ENCODE measurements around the gene IL10RA.

Gene IL10RA

DNA sequence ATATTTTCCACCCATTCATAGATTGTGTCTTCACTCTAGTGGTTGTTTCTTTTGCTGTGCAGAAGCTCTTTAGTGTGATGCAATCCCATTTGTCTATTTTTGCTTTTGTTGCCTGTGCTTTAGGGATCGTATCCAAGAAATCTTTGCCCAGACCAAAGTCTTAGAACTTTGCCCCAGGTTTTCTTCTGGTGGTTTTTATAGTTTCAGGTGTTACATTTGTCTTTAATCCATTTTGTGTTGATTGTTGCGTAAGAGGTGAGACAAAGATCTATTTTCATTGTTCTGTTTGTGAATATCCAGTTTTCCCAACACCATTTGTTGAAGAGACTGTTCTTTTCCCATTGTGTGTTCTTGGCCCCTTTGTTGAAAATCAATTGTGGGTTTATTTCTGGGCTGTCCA lies 6.4 kb downstream of the IL10RA start:
- DNase-seq (ENCODE audit: low spot score), result no peak

GRCh38 chr11:117993988-117994745 lies 8.0 kb downstream of the IL10RA start:
- DNase-seq (ENCODE audit: low spot score), result no peak

DNA sequence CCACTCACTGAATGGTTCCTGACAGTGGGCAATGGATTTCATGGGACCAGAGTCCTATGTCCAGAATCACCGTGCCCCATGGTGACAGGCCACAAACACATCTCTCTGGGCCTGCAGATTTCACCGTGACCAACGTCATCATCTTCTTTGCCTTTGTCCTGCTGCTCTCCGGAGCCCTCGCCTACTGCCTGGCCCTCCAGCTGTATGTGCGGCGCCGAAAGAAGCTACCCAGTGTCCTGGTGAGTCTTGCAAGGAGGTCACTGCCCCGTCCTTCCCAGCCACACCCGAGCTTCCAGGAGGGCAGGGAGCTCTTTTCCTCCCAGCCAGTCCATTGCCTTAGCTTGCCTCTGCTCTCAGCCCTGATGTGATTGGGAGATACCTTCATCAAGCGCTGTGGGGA lies 9.3 kb downstream of the IL10RA start:
- DNase-seq (ENCODE audit: low spot score), result no peak

- no peak for DNase-seq (ENCODE audit: low spot score)
Measured at GRCh38 chr11:117996058-117996457, 9.9 kb downstream of the IL10RA start.

DNA sequence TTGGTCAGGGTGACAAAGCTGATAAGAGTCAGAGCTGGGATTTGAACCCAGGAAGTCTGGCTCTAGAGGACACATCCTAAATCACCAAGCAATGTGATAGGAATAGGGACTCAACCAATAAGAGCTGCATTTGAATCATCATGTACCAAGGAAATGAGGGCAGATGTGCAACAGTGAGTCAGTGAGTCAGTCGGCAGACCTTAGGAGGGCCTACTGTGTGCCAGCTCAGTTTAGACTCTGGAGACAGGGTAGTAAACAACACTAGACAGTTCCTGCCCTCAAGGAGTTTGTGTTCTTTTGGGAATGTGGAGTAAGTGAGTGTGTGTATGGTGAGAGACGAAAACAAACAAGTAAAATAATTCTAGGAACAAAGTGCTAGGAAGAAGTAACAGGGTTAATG lies 11.2 kb downstream of the IL10RA start:
- DNase-seq (ENCODE audit: low spot score), result no peak

DNA sequence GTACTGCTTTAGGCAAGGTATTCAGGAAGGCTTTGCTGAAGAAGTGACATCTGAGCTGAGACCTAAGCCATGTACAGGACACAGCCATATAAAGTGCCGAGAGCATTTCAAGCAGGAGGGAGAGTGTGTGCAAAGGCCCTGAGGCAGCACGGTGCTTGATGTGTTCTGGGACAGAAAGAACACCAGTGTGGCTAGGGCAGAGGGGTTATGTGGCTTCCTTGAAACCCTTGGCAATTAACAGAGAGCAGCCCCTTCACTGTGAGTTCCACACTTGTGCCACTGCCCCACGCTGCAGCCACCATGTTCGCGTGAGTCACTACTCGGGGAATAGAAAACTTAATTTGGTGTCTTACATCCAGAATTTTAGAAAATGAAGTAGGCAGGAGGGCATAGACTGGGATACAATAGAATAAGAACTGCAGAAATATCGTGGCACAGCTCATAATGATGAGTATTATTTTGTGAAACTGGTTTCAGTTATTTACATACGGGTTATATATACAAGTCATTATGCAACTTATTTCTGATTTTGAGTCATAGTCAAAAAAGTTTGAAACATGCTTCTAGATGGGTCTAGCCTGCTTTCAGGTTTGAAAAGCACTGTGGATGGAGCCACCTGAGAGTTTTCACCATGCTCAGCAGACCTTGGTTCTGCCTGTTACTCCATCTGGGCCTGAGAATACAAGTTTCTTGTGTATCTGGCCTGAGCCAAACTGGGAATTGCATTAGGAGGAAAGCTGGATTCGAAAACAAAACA lies 11.8 kb downstream of the IL10RA start:
- no peak for DNase-seq (ENCODE audit: low spot score)

- DNase-seq (ENCODE audit: low spot score), result no peak
Measured at GRCh38 chr11:117998664-117999353, 12.6 kb downstream of the IL10RA start.

- DNase-seq (ENCODE audit: low spot score), result no peak
Measured at GRCh38 chr11:117999354-117999993, 13.3 kb downstream of the IL10RA start.

- DNase-seq (ENCODE audit: low spot score), result no peak
Measured at GRCh38 chr11:118000067-118000849, 14.1 kb downstream of the IL10RA start.

DNA sequence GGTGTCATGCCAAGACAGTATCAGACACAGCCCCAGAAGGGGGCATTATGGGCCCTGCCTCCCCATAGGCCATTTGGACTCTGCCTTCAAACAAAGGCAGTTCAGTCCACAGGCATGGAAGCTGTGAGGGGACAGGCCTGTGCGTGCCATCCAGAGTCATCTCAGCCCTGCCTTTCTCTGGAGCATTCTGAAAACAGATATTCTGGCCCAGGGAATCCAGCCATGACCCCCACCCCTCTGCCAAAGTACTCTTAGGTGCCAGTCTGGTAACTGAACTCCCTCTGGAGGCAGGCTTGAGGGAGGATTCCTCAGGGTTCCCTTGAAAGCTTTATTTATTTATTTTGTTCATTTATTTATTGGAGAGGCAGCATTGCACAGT lies 14.6 kb downstream of the IL10RA start:
- no peak for DNase-seq (ENCODE audit: low spot score)

DNA sequence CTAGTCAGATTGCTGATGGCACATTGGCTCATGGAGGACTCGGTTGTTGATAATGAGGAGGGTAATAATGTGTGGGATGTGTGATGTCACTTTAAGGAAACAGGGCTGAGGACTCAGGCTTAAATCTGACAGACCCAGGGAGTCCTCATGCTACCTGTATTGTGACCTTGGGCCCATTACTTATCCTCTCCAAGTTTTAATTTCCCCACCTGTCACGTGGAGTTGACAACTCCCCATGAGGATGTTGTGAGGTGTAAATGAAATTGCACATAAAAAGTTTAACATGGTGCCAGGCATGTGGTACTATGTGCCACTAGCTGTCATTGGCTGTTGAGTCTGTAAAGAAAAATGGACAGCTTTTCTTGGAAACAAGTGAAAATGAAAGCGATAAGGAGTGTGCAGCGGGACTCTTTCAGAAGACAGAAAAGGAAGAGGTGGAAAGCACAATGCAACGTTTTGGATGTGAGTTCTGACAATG lies 15.3 kb downstream of the IL10RA start:
- no peak for DNase-seq (ENCODE audit: low spot score)

DNA sequence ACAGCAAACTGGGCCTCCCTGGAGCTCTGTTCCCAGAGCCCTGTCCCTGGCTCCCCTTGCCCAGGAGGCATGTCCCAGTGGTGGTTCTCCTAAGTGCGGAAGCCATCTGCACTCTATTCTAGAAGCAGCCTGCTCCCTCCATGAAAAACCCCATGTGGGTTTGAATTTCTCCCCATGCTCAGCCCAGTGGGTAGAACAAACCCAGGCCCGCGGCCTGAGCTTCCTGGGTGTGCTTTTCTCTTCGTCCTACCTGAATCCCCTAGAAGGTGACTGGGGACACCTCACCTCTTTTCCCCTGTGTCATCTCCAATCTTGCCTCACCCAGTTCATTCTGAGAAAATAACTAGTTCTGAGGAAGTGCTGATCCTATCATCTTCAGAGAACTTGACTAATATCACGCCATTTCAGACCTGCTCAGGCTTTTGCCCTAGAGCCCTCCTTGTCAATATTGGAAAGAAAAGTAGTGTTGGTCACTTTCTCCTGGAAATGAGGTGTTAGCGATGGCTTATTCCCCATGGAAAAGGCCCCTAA lies 15.9 kb downstream of the IL10RA start:
- DNase-seq (ENCODE audit: low spot score), result no peak

- no peak for DNase-seq (ENCODE audit: low spot score)
Measured at GRCh38 chr11:118002541-118003423, 16.6 kb downstream of the IL10RA start.

DNA sequence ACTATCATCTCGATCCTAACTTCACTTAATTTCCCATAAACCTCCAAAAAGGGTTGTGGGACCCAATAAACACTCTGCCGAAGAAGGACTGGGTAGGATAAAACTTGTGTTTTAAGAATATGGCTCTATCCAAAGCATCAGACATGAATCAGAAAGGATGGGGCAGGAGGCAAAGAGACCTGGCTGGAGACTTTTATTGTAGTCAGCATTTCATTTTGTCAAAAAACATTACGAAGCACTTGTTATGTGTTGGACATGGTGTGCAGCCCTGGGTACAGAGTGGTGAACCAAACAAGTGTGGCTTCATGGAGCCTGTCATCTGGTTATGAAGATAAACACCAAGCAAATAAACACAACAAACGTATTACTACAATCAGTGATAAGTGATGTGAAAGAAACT lies 17.3 kb downstream of the IL10RA start:
- DNase-seq (ENCODE audit: low spot score), result no peak

DNA sequence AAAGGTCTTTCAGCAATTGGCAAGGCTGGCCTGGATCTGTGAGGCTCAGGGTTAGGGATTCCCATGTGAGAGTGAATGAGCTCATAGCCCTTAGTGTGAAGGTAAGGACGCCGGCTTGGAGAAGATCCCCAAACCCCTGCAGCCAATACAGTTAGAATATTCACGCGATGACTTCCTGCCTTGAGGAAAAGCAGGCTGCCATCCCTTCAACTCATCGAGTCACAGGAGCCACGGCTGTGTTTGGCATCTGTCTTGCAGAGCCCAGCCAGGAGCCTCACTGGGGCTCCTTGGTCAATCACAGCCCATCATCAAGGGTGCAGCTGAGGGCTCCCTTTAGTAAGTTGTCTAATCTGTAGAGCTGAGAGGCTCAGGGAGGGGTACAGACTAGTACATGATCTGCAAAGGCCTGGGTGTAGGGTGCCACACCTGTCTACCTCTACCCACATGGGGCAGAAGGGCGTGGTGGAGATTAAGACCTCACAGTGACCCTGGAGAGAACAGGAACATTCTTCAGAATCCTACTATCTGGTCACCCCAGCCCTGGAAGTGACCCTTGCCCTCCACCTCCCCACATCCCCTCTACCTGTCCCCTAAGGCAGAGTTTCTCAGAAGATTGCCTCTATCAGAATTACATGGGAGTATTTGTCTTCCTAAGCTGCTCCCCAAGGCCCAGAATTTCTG lies 18.5 kb downstream of the IL10RA start:
- DNase-seq (ENCODE audit: low spot score), result no peak

GRCh38 chr11:118005224-118006152 lies 19.3 kb downstream of the IL10RA start:
- no peak for DNase-seq (ENCODE audit: low spot score)

DNA sequence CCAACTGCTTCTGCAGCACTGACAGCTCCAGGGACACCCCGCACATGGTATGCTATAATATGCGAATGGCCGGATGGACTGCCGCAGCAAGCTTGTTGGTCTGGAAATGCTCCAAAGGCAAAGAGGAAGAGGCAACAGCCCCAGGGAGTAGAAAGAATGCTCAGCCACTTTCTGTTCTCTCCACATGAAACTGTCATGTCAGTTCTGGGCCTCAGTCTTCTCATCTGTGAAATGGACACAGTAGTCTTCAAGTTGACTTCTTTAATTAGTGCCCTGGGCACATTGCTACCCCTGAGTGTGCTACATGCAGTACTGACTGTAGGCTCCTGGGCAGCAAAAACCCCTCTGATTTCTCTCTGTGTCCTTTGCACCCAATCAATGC lies 19.9 kb downstream of the IL10RA start:
- no peak for DNase-seq (ENCODE audit: low spot score)

- DNase-seq (ENCODE audit: low spot score), result no peak
Measured at GRCh38 chr11:118007040-118007439, 20.8 kb downstream of the IL10RA start.
